8988T (cell line): Measurements from ENCODE around the gene ABCC1.
"Not testable (repeated sequence)": the region's sequence is repeated elsewhere in the genome, so short reads cannot be mapped to it uniquely, and the experiment has no call there.

Source experiments
- DNase-seq: peaks from one replicate; pipeline ENCODE4 v3.0.0; 2011

ABCC1 gene

GRCh38 chr16:15967655-15968315 is 18.4 kb downstream of the ABCC1 start:
- DNase-seq = no peak

DNA sequence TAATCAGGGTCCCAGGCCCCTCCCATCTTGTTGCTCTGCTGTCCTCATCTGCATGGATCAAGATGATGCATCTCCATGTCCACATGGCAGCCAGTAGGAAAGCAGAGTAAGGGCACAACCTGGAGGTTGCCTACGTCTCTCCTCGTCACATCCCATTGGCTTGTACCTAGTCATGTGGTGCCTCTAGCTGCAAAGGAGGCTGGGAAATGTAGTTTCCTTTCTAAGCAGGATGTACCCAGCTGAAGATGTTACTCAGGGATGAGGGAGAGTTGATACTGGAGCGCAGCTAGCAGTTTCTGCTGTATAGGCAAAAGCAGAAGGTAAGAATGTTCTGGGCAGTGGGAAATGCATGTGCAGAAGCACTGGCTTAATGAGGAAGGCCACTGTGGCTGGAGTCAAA is 20.8 kb downstream of the ABCC1 start:
- no peak for DNase-seq

- no peak for DNase-seq
Measured at GRCh38 chr16:15970743-15971439, 21.5 kb downstream of the ABCC1 start.

DNA sequence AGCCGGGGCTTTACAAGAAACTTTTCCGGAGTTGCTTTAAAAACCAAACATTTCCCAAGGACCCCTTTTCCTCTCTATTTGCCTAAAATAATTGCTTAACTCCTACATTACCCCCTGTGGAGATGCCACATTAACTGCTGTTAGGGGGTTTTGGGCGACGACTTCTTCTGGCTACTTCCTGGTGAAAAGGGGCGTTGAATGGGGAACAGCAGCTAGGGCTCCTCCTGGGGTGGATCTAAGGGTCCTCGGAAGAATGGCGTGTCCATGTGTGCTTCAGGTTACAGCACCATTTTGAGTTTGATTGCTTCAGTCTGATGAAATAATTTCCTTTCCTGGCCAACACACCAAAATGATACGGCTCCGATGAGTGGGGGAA is 22.0 kb downstream of the ABCC1 start:
- DNase-seq = no peak

DNA sequence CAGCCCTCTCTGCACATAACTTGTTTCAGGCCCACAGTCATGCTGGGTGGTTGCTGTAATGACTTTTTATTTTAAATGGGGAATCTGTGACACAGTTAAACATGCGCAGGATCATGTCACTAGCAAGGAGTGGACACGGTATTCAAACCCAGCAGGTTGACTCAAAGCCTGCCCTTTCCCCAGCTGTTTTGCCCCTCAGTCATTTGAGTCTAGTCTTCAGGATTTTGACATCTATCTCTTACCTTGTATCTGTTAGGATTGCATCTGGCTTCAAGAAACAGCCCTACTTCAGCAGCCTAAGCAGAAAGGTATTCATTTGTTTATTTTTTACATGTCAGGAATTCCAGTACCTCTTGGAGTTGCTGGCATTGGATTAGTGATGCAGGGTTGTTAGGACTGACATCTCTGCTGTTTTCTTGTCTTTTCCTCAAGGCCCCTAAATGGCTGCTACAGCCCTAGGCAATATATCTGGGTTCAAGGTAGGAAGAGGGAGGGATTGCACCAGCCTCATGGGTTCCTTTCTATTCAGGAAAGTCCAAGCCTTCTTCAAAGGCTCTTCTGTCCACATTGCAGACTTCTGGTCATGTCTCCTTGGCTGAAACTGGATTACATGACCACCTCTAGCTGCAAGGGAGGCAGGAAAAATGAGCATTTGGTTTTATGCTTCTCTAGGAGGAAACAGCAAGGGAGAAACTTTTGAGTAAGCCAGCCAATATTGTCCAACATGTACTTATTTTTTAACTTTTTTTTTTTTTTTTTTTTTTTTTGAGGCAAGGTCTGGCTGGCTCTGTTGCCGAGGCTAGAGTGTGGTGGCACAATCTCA is 22.8 kb downstream of the ABCC1 start:
- DNase-seq = no peak

DNA sequence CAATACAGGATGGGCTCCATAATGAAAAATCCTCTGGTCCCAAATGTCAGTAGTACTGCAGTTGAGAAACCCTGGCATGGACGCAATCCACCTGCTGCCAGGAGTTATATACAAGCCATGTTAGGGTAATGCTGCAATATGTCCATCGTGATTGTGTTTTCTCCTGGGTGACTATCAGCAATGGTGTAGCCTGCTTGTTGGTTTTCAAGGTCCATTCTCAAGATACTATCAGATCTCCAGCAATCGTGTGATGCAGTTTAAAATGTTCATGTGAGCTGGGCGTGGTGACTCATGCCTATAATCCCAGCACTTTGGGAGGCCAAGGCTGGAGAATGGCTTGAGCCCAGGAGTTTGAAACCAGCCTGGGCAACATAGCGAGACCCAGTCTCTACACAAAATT is 24.0 kb downstream of the ABCC1 start:
- DNase-seq = no peak

GRCh38 chr16:15974057-15974456 is 24.6 kb downstream of the ABCC1 start:
- DNase-seq = no peak

DNA sequence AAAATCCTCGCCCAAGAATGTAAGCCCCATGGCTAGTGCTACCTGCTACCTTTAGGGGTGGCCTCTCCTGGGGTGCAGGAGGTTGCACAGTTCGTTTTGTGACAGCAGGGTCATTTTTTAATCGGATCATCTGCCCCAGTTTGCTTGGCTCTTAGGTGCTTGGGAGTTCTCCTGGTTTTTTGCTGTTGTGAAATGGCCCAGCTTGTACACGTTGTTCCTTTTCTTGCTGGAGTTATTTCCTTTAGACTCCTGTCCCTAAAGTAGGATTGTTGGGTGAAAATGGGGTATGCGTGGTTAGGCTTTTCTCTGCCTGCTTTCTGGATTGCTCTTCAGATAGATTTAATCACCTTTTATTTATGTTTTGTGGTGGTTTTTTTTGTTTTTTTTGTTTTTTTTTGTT is 25.8 kb downstream of the ABCC1 start:
- DNase-seq = no peak

DNA sequence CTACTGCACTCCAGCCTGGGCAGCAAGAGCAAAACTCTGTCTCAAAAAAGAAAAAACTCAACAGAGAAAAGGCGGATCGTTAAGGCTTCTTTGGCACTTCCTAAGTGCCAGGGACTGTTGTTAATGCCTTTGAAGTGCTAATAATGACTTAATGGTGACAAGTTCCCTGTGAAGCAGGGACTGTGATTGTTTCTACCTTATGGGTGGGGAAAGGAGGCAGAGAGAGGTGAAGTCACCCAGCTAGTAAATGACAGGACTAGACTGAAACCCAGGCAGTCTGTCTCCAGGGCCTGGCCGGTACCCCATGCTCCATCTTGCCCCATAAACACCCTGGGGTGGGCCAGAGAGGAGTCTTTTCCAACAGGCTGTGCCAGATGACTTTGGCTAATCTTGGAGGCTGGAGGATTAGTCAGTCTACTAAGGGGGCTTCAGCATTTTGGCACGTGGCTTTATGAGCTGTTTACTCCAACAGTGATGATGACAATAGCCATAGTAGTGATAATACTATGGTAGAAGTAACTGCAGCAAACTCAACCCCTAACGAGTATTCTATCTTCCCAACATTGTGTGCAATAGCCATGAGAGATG is 26.9 kb downstream of the ABCC1 start:
- no peak for DNase-seq

DNA sequence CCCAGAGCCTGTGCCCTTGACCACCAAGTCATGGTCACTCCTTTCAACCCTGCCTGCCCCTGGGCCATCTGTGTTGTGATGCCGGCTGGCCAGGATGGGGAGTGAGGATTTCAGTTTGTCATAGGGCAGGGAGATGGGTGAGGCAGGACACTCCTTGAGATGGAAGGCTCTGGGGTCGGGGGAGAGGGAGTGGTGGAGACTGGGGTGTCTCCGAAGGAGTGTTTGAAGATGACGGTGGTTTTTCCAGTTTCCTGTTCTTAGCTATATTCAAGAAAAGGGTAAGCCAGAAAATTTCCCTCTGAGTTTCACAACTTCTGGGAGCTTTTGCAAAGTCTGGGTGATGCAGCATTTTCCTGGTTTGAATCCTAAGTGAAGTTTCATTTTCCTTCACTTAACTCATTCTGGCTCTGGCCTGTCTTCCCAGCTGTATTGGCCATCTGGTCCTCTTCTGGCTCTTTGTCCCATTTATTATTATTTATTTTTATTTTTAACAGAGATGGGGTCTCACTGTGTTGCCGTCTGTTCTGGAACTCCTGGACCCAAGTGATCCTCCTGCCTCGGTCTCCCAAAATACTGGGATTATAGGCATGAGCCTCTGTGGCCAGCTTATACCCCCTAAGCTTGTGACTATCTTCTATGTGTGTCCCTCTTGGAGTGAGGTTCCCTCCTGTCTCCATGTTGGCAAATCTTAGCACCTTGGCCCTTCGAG is 27.7 kb downstream of the ABCC1 start:
- no peak for DNase-seq

GRCh38 chr16:15979801-15980200 is 30.4 kb downstream of the ABCC1 start:
- no peak for DNase-seq

GRCh38 chr16:15980329-15980728 is 30.9 kb downstream of the ABCC1 start:
- DNase-seq = no peak

GRCh38 chr16:15981382-15981781 is 32.0 kb downstream of the ABCC1 start:
- DNase-seq = no peak

GRCh38 chr16:15982194-15982915 is 32.9 kb downstream of the ABCC1 start:
- not testable (repeated sequence) for DNase-seq

- no peak for DNase-seq
Measured at GRCh38 chr16:15983898-15984297, 34.5 kb downstream of the ABCC1 start.

- no peak for DNase-seq
Measured at GRCh38 chr16:15985144-15985543, 35.7 kb downstream of the ABCC1 start.

DNA sequence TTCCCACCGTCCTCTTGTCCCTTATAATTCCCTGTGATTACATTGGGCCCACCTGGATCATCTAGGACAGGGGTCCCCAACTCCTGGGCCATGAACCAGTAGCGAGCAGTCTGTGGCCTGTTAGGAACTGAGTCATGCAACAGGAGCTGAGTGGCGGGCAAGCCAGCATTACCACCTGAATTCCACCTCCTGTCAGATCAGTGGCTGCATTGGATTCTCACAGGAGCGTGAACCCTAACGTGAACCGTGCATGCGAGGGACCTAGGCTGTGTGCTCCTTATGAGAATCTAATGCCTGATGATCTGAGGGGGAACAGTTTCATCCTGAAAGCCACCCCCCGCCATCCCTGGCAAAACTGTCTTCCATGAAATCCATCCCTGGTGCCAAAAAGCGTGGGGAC is 36.8 kb downstream of the ABCC1 start:
- DNase-seq = no peak

GRCh38 chr16:15988268-15989013 is 39.0 kb downstream of the ABCC1 start:
- no peak for DNase-seq

- DNase-seq = no peak
Measured at GRCh38 chr16:15990902-15991301, 41.5 kb downstream of the ABCC1 start.

DNA sequence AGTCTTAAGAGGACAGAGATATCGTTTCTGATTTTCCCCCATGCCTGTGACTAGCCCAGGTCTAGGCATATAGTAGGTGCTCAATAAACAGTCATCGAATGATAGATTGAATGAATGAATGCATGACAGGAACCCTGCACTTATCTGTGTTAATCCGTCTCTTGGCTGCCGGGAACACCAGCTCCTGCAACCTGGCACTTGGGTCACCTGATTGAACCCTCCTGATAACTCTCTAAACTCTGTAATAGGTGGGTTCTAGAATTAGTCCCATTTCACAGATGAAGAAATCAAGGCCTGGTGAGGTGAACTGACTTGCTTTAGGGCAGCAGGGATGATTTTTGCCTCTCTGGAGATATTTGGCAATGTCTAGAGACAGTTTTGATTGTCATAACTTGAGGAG is 43.7 kb downstream of the ABCC1 start:
- DNase-seq = no peak

- DNase-seq = no peak
Measured at GRCh38 chr16:15993541-15993940, 44.1 kb downstream of the ABCC1 start.
